Fibroblast of lung (primary cell): Measurements from ENCODE around the gene SORCS2.

ENCODE experiments used
- CTCF ChIP-seq, 2 donors: IDR thresholded peaks in 1 of 2; conservative IDR thresholded peaks in 1 of 2; 1 replicate in 1 of 2; 2 replicates in 1 of 2; pipeline ENCODE4 v1.5.1; 2011 to 2012; ENCODE audit warnings: low read length in 2 of 2, control low read depth in 1 of 2, inconsistent platforms in 1 of 2, low read depth in 1 of 2, mild to moderate bottlenecking in 1 of 2
- EZH2 ChIP-seq: IDR thresholded peaks from 2 replicates; pipeline ENCODE4 v1.5.1; 2012; ENCODE audit warnings: low read length, control low read depth, mild to moderate bottlenecking; ENCODE audit errors: missing control alignments

GRCh38 chr4:7635445-7636239, 443.3 kb downstream of the SORCS2 start:
- no peak for TF ChIP-seq EZH2
- TF ChIP-seq CTCF (conservative IDR thresholded peaks at IDR 0.05 in 1 of 2, IDR thresholded peaks at IDR 0.05 in 1 of 2; ENCODE audit: low read depth in 1 of 2, low read length in 2 of 2): no peak
